PC-3 (cell line): ENCODE measurements around the gene SIGLEC15. TPM values are rescaled to one million over a fixed set of nuclear protein-coding genes. Genes with fewer than 3 reads are reported as not detected.
A peak's percentile ranks its signal among the peaks of the same experiment; 100 is the strongest.

Experiments
- ATAC-seq: fragments of 200-7000 bp; cut with Tn5 transposase; 2 replicates; pipeline ENCODE4 v1.9.1; 2020; ENCODE audit warnings: mild to moderate bottlenecking, moderate library complexity
- Bru-seq: library from RNA; stranded (reverse); fragments of 400-500 nt; gene quantifications from one replicate; lab custom pipeline; 2021; lab: Mats Ljungman, UMichigan
- BruChase-seq, 2 experiments: library from RNA; stranded (reverse); fragments of 400-500 nt; gene quantifications; one replicate each; lab custom pipeline; 2021; lab: Mats Ljungman, UMichigan
- BruUV-seq: library from RNA; stranded (reverse); fragments of 400-500 nt; replicated peaks from 2 replicates; lab custom pipeline; 2021; lab: Mats Ljungman, UMichigan
- CTCF ChIA-PET: fragments of 300-600 bp; sonication (Branson Sonifier 250); formaldehyde crosslinking; loops from one replicate; lab custom pipeline; 2022; ENCODE audit warnings: antibody characterized with exemption; lab: Charles Lee
- POLR2A ChIA-PET: fragments of 300-600 bp; sonication (Branson Sonifier 250); formaldehyde crosslinking; loops from one replicate; lab custom pipeline; 2022; ENCODE audit warnings: antibody characterized with exemption; ENCODE audit not compliant: unreplicated experiment; lab: Charles Lee
- DNase-seq: peaks from one replicate; pipeline ENCODE4 v3.0.0-alpha.2; 2015
- H2AFZ ChIP-seq: fragments of 300-600 bp; sonication (generic); 2 replicates; pipeline ENCODE4 v1.6.0; 2016; ENCODE audit warnings: antibody characterized with exemption, low read length
- H3F3A ChIP-seq: fragments of 300-600 bp; sonication (generic); one replicate; pipeline ENCODE4 v1.6.0; 2017; ENCODE audit warnings: antibody characterized with exemption, low read length, control low read depth, mild to moderate bottlenecking; ENCODE audit not compliant: unreplicated experiment
- H3K27ac ChIP-seq: fragments of 300-600 bp; sonication (generic); 2 replicates; pipeline ENCODE4 v1.5.1; 2016; ENCODE audit warnings: mild to moderate bottlenecking, low read length
- H3K27me3 ChIP-seq: fragments of 300-600 bp; sonication (generic); 2 replicates; pipeline ENCODE4 v1.6.1; 2016; ENCODE audit warnings: low read length, mixed read lengths
- H3K36me3 ChIP-seq: fragments of 300-600 bp; sonication (generic); 2 replicates; pipeline ENCODE4 v1.6.1; 2016; ENCODE audit warnings: low read depth, mixed run types, low read length, mixed read lengths
- H3K4me1 ChIP-seq: fragments of 300-600 bp; sonication (generic); 2 replicates; pipeline ENCODE4 v1.5.1; 2016; ENCODE audit warnings: low read length; ENCODE audit not compliant: insufficient read depth
- H3K4me2 ChIP-seq: fragments of 300-600 bp; sonication (generic); 2 replicates; pipeline ENCODE4 v1.6.0; 2016; ENCODE audit warnings: low read length
- H3K4me3 ChIP-seq: fragments of 300-600 bp; sonication (generic); 2 replicates; pipeline ENCODE4 v1.5.1; 2016; ENCODE audit warnings: mild to moderate bottlenecking, low read length, mixed read lengths
- H3K79me2 ChIP-seq: fragments of 300-600 bp; sonication (generic); 2 replicates; pipeline ENCODE4 v1.6.1; 2017; ENCODE audit warnings: low read length, mixed read lengths
- H3K9ac ChIP-seq: fragments of 300-600 bp; sonication (generic); 2 replicates; pipeline ENCODE4 v1.6.0; 2016; ENCODE audit warnings: mild to moderate bottlenecking, low read length
- H3K9me2 ChIP-seq: fragments of 300-600 bp; sonication (generic); replicated peaks from 2 replicates; pipeline ENCODE4 v1.6.1; 2016; ENCODE audit warnings: mixed run types, low read length, mixed read lengths
- H3K9me3 ChIP-seq: fragments of 300-600 bp; sonication (generic); 2 replicates; pipeline ENCODE4 v1.6.1; 2016; ENCODE audit warnings: low read length, mixed read lengths
- H4K20me1 ChIP-seq: fragments of 300-600 bp; sonication (generic); 2 replicates; pipeline ENCODE4 v1.6.1; 2016; ENCODE audit warnings: low read length, mixed read lengths
- EZH2 ChIP-seq: fragments of 300-600 bp; sonication (generic); IDR thresholded peaks from one replicate; pipeline ENCODE4 v1.6.1; 2017; ENCODE audit warnings: antibody characterized with exemption, mild to moderate bottlenecking, low read length; ENCODE audit not compliant: unreplicated experiment
- EZH2phosphoT487 ChIP-seq: fragments of 300-600 bp; sonication (generic); IDR thresholded peaks from 2 replicates; pipeline ENCODE4 v1.6.1; 2018; ENCODE audit warnings: mild to moderate bottlenecking, antibody characterized with exemption, low read length, borderline replicate concordance
- intact Hi-C: fragments of 100-400 bp; cut with micrococcal nuclease; formaldehyde crosslinking; loops from 2 replicates; pipeline ENCODE4 v1.9.0; 2023
- long read RNA-seq: library from polyadenylated mRNA; unstranded; transcript quantifications from one replicate; pipeline ENCODE4 v2.0.0, GENCODE V29; 2021; ENCODE audit not compliant: unreplicated experiment
- total RNA-seq: library from RNA; depleted of rRNA; stranded (reverse); fragments of >200 nt; gene quantifications from 2 replicates; pipeline ENCODE4 v1.2.3, GENCODE V29; 2014; rRNA removed
- TF ChIP-seq, protein P1 (sequence below): fragments of 300-600 bp; sonication (generic); conservative IDR thresholded peaks from 2 replicates; pipeline ENCODE4 v1.5.1; 2017; ENCODE audit warnings: antibody characterized with exemption, low read depth, mild to moderate bottlenecking, low read length

Gene SIGLEC15, protein sequence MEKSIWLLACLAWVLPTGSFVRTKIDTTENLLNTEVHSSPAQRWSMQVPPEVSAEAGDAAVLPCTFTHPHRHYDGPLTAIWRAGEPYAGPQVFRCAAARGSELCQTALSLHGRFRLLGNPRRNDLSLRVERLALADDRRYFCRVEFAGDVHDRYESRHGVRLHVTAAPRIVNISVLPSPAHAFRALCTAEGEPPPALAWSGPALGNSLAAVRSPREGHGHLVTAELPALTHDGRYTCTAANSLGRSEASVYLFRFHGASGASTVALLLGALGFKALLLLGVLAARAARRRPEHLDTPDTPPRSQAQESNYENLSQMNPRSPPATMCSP
- total RNA-seq, result 2.0 and 4.8 TPM in 2 replicates
- Bru-seq, nascent RNA, result percentile 29 among the genes with signal in this experiment
- percentile 25 among the genes with signal in this experiment for BruChase-seq, experiment 1, labeled RNA remaining after a 6-hour chase
- percentile 39 among the genes with signal in this experiment for BruChase-seq, experiment 2, labeled RNA remaining after a 2-hour chase
- long read RNA-seq, transcript SIGLEC15-201 (6 exons, 1,573 nt), result major isoform, 17 of 34 reads
- long read RNA-seq, partial matches to known transcripts, result 10 of 34 reads
- long read RNA-seq, other reads (novel, unspliced or antisense), result 4 of 34 reads

DNA sequence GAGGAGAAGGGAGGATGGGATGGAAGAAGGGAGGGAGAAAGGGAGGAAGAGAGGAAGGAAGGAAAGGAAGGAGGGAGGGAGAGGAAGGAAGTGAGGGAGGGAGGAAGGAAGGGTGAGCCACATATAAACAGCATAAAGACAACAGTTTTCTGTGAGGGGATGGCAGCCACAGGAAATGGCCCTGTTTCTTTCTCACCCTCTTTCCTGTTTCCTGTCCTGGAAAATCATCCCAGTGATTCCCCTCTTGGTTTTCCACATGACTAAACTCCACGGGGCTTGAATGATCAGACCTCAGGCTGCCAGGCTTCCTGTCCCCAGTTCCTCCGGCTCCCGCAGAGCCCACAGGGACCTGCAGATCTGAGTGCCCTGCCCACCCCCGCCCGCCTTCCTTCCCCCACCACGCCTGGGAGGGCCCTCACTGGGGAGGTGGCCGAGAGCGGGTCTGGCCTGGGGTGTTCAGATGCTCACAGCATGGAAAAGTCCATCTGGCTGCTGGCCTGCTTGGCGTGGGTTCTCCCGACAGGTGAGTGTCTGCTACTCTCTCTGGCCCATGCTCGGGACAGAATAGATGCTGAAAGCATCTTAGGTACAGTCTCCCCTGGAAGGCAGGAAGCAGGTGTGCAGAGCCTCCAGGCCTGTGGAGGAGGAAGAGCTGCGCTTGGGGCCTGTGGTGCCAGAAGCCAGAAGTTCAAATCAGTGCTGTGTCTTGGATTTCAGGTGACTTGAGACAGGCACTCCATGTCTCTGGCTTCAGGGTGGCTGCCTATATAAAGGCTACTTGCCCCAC is at the start of gene SIGLEC15:
Gene SIGLEC15, plus strand, starts transcription at position 418 of the 787 bp plus-strand sequence. Its CDS starts 54 bp downstream, at position 472.
- Histone ChIP-seq H3F3A (no peaks in the 10 kb centered on the region), H3K79me2 (no peaks in the 10 kb centered on the region), H3K4me2 (no peak within 1 kb of the TSS), H3K27me3 (no peaks in the 10 kb centered on the region), H3K4me3 (no peak within 1 kb of the TSS), H3K36me3 (no peaks in the 10 kb centered on the region), H3K4me1 (peaks cover 12% of the 10 kb centered on the region), H2AFZ (no peak within 1 kb of the TSS), H3K9me3 (no peaks in the 10 kb centered on the region), H4K20me1 (no peaks in the 10 kb centered on the region), H3K9ac (no peak within 1 kb of the TSS), H3K9me2 (no peaks in the 10 kb centered on the region), H3K27ac (peak within 1 kb of the TSS; percentile 41)
- intact Hi-C loops, result no loop called here
- ChIA-PET POLR2A (no interaction called here), CTCF (no interaction called here)
- TF ChIP-seq EZH2phosphoT487 (no peak), EZH2 (no peak)
- TF ChIP-seq, protein P1, sequence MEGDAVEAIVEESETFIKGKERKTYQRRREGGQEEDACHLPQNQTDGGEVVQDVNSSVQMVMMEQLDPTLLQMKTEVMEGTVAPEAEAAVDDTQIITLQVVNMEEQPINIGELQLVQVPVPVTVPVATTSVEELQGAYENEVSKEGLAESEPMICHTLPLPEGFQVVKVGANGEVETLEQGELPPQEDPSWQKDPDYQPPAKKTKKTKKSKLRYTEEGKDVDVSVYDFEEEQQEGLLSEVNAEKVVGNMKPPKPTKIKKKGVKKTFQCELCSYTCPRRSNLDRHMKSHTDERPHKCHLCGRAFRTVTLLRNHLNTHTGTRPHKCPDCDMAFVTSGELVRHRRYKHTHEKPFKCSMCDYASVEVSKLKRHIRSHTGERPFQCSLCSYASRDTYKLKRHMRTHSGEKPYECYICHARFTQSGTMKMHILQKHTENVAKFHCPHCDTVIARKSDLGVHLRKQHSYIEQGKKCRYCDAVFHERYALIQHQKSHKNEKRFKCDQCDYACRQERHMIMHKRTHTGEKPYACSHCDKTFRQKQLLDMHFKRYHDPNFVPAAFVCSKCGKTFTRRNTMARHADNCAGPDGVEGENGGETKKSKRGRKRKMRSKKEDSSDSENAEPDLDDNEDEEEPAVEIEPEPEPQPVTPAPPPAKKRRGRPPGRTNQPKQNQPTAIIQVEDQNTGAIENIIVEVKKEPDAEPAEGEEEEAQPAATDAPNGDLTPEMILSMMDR, result no peak
- TSS peak; percentile 63 for BruUV-seq
- DNase-seq (no peak), ATAC-seq (peak; percentile 18; the same call in 1 of the 2 replicates)

DNA sequence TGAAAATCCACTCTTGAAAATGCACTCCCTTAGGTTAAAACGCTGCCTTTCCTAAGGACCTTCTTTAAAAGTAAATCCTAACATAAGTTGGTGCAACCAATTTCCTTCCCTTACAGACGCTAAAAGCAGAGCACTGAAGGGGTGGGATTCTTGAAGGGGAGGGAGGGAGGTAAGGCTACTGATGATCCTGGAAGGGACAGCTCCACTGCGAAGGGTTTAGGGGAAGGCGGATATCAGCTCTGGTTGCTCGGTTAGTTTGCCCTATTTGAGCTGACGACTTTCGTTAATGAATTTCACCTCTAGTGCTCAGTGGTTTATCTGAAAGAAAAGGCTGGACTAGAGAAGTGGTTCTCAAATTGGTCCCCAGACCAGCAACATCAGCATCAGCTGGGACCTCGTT is 49.7 kb upstream of the SIGLEC15 start:
- CTCF ChIA-PET, result no interaction called here
- H2AFZ ChIP-seq, result no peak overlapping the region
- BruUV-seq, result no TSS peak

More for the DNA sequence above, 49.7 kb upstream of the SIGLEC15 start:
- intact Hi-C loops, result no loop called here
- Histone ChIP-seq H3K36me3 (no peaks in the 10 kb centered on the region), H3K4me3 (no peak overlapping the region), H3F3A (no peaks in the 10 kb centered on the region), H3K9me3 (no peaks in the 10 kb centered on the region), H3K27ac (no peak overlapping the region), H3K4me1 (peaks cover 14% of the 10 kb centered on the region), H3K4me2 (no peak overlapping the region), H3K27me3 (no peaks in the 10 kb centered on the region), H3K9me2 (no peaks in the 10 kb centered on the region), H3K9ac (no peak overlapping the region), H4K20me1 (no peaks in the 10 kb centered on the region), H3K79me2 (no peaks in the 10 kb centered on the region)
- TF ChIP-seq, protein P1, result no peak
- no peak for DNase-seq
- POLR2A ChIA-PET, result no interaction called here
- no peak for ATAC-seq
